Omental fat pad (tissue), 4 donors: Measurements from ENCODE around the gene GRIA1. TPM values are rescaled to one million over a fixed set of nuclear protein-coding genes. Genes with fewer than 3 reads are reported as not detected.
A peak's percentile ranks its signal among the peaks of the same experiment; 100 is the strongest.

Experiments
- ATAC-seq: fragments of 150-250 bp; one replicate; pipeline ENCODE4 v1.9.1; 2016; ENCODE audit warnings: mild to moderate bottlenecking, moderate library complexity; ENCODE audit not compliant: low FRiP score
- DNase-seq: peaks from one replicate; pipeline ENCODE4 v3.0.0-alpha.2; 2019; ENCODE audit warnings: low spot score
- CTCF ChIP-seq, 3 donors: fragments of 450-650 bp; IDR thresholded peaks; one replicate each; pipeline ENCODE4 v1.5.1; 2016 to 2017; ENCODE audit warnings: antibody characterized with exemption in 3 of 3, mild to moderate bottlenecking in 3 of 3, moderate library complexity in 2 of 3
- total RNA-seq, 4 donors: library from RNA; depleted of rRNA; stranded (reverse); fragments of >200 nt; gene quantifications; one replicate each; pipeline ENCODE4 v1.1.0, GENCODE V29; 2016

GRIA1 gene
- 1 to 10 TPM in 3 of 4 donors, not detected in 1; 1.7 to 9.6 (median 5.0) TPM for total RNA-seq

DNA sequence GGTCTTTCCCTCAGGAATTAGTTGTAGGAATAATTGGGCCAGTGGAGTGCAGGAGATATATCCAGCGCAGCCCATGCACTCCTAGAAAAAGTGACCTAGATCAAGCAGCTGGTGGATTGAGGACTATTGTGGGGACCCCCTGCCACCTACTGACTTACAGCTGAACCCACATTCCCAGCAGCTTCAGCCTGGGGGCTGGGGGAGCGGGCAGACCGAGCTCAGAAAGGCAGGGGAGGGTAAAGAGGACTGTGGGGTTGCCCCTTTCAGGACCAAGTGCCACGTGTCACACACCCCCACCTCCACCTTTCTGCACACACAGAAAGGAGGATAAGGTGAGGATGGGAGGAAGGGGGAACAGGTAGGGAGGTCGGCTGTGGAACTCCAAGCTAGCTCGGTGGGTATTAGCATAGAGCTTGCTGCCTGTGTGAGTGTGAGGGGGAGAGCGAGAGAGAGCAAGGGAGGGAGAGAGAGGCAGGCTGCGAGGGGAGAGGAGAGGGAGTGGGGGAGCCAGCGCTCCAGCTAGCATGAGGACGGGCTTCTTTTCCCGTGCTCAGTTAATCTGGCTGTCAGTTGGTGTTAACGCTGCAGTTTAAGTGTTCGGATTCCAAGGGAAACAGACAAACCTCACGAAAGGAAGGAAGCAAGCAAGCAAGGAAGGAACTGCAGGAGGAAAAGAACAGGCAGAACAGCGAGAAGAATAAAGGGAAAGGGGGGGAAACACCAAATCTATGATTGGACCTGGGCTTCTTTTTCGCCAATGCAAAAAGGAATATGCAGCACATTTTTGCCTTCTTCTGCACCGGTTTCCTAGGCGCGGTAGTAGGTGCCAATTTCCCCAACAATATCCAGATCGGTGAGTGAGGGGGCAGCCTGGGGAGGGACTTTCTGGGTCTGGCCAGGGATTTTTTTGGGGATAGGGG, at the start of gene GRIA1:
Gene GRIA1 (plus strand): TSS at position 553 of the 920 bp plus-strand sequence.
- ATAC-seq (peak; percentile 43), DNase-seq (no peak)
- TF ChIP-seq CTCF (IDR thresholded peaks at IDR 0.05), result no peak

DNA sequence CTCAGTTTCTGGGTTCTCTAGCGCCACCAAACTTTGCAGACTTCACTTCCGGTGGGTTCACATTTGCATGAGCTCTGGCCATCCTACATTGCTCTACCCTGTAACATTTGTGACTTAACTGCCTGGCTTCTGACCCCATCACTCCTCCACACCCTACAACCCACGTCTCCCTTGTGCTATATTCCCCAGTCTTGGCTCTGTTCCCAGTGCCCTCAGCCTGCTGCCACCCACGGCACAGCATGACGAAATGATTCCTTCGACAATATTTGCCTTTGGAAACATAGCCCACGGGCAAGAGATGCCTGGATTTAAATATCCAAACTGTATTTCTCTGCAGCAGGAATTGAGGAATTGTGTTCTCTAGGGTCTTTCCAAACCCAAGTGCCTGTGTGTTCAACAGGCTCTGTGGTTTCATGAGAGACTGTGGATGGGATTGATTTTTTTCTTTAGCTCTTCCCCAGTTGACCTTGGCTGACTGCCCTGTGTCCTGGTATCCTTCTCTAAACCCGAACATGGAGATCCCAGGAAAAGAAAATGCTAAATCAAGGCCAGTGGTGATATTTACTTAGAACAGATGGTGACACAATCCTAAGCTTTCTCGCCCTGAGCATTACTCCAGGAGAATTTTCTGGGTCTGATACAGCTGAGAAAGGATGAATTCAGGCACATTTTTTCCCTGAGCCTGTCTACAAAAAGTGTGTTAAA, 44.4 kb upstream of the GRIA1 start:
- DNase-seq (no peak), ATAC-seq (no peak)
- TF ChIP-seq CTCF (IDR thresholded peaks at IDR 0.05), result no peak

DNA sequence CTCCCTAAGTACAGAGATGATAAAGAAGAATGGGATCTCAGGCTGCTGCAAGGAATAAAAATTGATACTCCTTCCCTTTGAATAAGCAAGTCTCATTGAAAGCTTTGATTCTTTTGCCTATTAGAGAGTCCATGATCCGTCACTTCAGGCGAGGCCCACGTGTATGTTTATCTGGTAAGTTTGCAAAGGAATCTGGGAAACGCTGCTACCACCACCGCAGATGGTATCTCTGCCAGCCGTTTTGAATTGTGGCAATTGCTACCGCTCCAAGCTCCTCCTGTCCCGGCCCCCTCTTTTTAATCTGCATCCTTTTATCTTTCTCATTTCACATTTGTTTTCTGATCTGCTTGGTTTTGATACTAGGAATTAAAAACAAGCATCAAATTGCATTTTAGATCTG, 42.9 kb upstream of the GRIA1 start:
- TF ChIP-seq CTCF (IDR thresholded peaks at IDR 0.05), result no peak

GRCh38 chr5:153456354-153456753, 34.1 kb upstream of the GRIA1 start:
- ATAC-seq (no peak), DNase-seq (no peak)
- no peak for TF ChIP-seq CTCF (IDR thresholded peaks at IDR 0.05)

More for the DNA sequence above, 42.9 kb upstream of the GRIA1 start:
- no peak for DNase-seq
- no peak for ATAC-seq

DNA sequence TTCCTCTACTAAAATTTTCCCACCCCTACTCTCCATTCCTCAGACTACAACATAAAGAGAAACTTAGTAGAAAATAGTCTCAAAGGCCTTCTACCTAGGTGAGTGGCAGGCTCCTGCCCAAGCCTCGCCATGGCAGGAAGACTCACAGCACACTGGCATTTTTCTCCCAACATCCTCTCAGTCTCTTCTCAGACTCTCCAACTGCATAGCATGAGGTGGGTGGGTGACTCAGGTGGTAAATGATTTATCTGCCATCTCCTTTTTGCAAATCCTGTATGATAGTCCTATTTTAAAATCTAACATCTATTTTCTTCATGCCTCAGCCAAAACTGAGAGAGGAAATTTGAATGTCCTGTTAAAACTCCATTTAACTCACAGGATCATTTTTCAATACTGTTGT, 33.5 kb upstream of the GRIA1 start:
- ATAC-seq (no peak), DNase-seq (no peak)
- no peak for TF ChIP-seq CTCF (IDR thresholded peaks at IDR 0.05)

GRCh38 chr5:153458268-153458667, 32.2 kb upstream of the GRIA1 start:
- no peak for DNase-seq
- ATAC-seq, result no peak
- TF ChIP-seq CTCF (IDR thresholded peaks at IDR 0.05), result no peak
